Bronchial epithelial cell (primary cell): ENCODE results near the gene DNAJB6. TPM values are rescaled to one million over a fixed set of nuclear protein-coding genes. Genes with fewer than 3 reads are reported as not detected.

Experiments used
- DNase-seq: peaks from one replicate; pipeline ENCODE4 v3.0.0-alpha.2; 2010; ENCODE audit warnings: low read depth
- FAIRE-seq: peaks from 2 replicates; lab custom pipeline; 2011; peaks lifted over from hg19 to GRCh38; lab: Jason Lieb, UNC
- H3K27me3 ChIP-seq: 2 replicates; pipeline ENCODE4 v1.5.1; 2011; ENCODE audit warnings: low read length; ENCODE audit not compliant: control insufficient read depth, insufficient read depth
- H3K36me3 ChIP-seq: 2 replicates; pipeline ENCODE4 v1.5.1; 2011; ENCODE audit warnings: low read length; ENCODE audit not compliant: control insufficient read depth, insufficient read depth
- H3K4me3 ChIP-seq: 2 replicates; pipeline ENCODE4 v1.5.1; 2011; ENCODE audit warnings: mild to moderate bottlenecking, low read depth, low read length, control low read depth
- total RNA-seq: library from RNA; depleted of rRNA; stranded (reverse); fragments of >200 nt; gene quantifications from 2 replicates; pipeline ENCODE4 v1.2.1, GENCODE V29; 2014
- TF ChIP-seq, protein P1 (sequence below): IDR thresholded peaks from 2 replicates; pipeline ENCODE4 v1.5.1; 2011; ENCODE audit warnings: mild to moderate bottlenecking, moderate library complexity, low read length, control low read depth, inconsistent platforms; ENCODE audit not compliant: insufficient read depth, severe bottlenecking

The DNAJB6 gene
- total RNA-seq, 1 donor from 2014 or later = 87.9 TPM

- FAIRE-seq = no peak
- TF ChIP-seq, protein P1, sequence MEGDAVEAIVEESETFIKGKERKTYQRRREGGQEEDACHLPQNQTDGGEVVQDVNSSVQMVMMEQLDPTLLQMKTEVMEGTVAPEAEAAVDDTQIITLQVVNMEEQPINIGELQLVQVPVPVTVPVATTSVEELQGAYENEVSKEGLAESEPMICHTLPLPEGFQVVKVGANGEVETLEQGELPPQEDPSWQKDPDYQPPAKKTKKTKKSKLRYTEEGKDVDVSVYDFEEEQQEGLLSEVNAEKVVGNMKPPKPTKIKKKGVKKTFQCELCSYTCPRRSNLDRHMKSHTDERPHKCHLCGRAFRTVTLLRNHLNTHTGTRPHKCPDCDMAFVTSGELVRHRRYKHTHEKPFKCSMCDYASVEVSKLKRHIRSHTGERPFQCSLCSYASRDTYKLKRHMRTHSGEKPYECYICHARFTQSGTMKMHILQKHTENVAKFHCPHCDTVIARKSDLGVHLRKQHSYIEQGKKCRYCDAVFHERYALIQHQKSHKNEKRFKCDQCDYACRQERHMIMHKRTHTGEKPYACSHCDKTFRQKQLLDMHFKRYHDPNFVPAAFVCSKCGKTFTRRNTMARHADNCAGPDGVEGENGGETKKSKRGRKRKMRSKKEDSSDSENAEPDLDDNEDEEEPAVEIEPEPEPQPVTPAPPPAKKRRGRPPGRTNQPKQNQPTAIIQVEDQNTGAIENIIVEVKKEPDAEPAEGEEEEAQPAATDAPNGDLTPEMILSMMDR = no peak
- DNase-seq = no peak
- no peaks in the 10 kb centered on the region for H3K36me3 ChIP-seq
- H3K4me3 ChIP-seq = no peak overlapping the region
- no peaks in the 10 kb centered on the region for H3K27me3 ChIP-seq
Observed at GRCh38 chr7:157301610-157302120, 35.1 kb upstream of the DNAJB6 start.

DNA sequence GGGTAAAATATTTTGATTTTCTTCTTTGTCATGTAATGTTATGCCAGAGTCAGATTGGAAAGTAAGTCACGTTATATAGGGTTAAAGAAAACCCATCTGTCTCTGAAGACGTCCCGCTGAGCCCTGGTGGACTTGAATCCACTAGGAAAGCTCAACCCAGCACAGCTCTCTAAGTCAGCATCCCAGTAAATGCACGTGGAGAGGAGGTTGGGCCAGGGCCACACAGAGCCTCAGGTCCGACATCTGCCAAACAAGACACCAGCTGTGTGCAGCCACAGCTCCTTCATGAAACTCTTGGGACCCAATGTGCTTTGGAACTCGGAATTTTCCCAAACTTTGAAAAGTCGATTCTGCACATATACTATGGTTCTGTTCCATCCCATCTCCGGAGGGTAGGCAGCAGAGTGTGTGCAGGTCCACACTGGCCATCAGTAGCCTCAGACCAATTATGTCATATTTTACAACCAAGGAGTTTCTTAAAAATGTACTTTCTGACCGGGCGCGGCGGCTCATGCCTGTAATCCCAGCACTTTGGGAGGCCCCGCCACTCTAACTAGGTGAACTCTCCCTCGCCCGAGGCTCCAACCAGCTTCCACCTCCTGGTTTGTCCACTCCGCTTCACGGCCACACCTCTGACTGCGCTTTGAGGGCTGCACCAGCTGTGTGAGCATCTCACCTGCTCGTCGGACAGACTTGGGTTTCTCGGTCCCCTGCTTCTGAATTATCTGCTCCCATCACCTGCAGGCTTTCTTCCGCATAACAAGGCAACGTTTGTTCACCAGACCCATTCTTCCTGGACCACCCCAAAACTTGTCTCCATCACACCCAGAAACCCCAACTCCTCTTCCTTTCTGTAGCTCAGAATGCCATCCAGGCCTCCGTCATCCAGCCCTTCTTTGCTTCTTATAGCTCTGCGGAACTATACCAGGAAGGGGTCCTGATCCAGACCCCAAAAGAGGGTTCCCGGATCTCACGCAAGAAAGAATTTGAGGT is 29.7 kb upstream of the DNAJB6 start:
- FAIRE-seq (no peak), DNase-seq (no peak)
- Histone ChIP-seq H3K27me3 (no peaks in the 10 kb centered on the region), H3K4me3 (no peak overlapping the region), H3K36me3 (no peaks in the 10 kb centered on the region)
- TF ChIP-seq, protein P1 = no peak

DNA sequence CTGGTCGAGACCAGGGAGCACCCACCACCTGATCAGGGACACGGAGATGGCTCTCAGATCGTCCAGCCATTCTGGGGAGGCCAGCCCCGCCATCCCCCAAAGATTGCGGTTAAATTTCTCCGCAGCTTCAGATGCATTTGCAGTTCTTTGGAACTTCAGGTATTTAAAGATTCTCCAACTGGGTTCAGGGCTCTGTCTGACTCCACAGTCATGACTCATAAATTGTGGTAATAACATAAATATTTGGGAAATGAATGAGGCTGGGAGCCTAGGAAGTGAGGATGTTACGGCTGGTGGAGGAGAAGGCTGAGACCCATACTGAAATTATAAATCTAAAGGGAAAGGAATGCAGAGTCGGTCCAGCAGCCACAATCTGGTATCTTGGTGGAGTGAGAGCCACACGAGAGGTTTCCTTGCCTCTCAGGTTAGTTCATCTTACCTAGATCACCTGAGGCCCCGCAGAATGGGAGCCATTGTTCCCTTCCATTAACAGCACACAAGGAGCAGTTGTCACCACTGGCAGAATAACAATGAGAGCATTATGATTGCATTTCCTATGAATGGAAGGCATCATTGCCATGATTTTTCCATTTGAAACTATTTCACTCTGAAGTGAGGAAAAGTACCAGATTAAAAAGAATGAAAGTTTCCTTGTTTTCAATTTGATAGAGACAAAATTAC is 26.7 kb upstream of the DNAJB6 start:
- H3K27me3 ChIP-seq = no peaks in the 10 kb centered on the region
- FAIRE-seq (no peak), DNase-seq (peak; percentile 92)
- TF ChIP-seq, protein P1 = no peak
- H3K36me3 ChIP-seq = no peaks in the 10 kb centered on the region
- no peak overlapping the region for H3K4me3 ChIP-seq

DNA sequence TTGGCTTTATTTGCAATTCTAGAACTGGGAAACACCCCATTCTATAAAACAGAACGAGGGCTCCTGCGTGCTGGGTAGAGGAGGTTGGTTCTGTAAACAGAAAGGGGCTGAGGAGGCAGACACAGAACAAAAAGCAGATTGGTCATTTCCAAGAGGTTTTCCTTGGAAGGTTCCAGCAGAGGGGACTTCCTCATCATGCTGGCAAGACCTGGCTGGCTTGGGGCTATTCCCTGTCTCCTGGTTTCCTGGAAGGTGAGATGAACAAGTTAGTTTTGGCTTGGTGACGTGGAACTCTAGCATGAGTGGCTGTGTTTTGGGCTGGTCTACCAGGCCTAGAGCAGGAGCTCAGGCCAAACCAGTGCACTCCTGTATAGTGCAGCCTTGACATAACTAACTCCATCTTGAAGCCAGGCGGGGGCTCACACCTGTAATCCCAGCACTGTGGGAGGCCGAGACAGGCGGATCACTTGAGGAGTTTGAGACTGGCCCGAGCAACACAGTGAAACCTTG is 26.1 kb upstream of the DNAJB6 start:
- FAIRE-seq (no peak), DNase-seq (peak; percentile 72)
- H3K27me3 ChIP-seq = no peaks in the 10 kb centered on the region
- H3K4me3 ChIP-seq = no peak overlapping the region
- no peaks in the 10 kb centered on the region for H3K36me3 ChIP-seq
- TF ChIP-seq, protein P1 = no peak

DNA sequence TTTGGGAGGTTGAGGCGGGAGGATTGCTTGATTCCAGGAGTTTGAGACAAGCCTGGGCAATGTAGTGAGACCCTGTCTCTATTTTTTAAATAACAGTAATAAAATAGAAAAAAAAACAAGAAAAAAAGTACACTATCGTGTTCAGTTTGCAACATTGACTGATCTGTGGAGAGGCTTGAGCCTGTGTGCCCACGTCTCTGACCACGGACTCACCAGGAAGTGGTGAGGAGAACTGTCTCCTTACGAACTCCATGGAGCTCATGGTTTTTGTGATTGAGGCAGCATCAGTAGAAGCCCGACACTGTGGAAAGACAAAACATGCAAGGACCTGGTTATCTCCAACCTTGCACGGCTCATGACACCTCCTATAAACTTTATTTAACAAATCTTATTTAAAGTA is 23.9 kb upstream of the DNAJB6 start:
- FAIRE-seq (no peak), DNase-seq (no peak)
- Histone ChIP-seq H3K36me3 (no peaks in the 10 kb centered on the region), H3K4me3 (no peak overlapping the region), H3K27me3 (no peaks in the 10 kb centered on the region)
- TF ChIP-seq, protein P1 = no peak
